IPS-NIHi7 (cell line): Measurements from ENCODE around the gene ATG7.
"Not testable (repeated sequence)": the region's sequence is repeated elsewhere in the genome, so short reads cannot be mapped to it uniquely, and the experiment has no call there.

Source experiments
- DNase-seq: peaks from one replicate; pipeline ENCODE4 v3.0.0; 2012; ENCODE audit warnings: mixed read lengths; ENCODE audit errors: extremely low spot score

Gene ATG7

DNA sequence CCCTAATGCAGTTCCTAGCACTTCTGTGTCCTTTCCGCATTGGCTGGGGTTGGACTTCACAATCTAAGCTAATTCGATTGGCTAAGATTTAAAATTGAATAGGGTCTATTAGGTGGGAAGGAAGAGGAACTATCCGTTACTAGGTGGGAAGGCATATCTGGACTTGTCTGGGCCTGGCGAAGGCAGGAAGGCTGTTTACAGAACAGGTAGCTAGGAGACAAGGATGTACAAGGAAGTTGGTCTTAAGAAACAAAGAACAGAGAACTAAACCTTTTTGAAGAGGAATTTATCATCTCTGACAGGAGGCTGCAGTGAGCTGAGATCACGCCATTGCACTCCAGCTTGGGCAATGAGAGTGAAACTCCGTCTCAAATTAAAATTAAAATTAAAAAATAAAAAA, 17.3 kb upstream of the ATG7 start:
- DNase-seq, result no peak

DNA sequence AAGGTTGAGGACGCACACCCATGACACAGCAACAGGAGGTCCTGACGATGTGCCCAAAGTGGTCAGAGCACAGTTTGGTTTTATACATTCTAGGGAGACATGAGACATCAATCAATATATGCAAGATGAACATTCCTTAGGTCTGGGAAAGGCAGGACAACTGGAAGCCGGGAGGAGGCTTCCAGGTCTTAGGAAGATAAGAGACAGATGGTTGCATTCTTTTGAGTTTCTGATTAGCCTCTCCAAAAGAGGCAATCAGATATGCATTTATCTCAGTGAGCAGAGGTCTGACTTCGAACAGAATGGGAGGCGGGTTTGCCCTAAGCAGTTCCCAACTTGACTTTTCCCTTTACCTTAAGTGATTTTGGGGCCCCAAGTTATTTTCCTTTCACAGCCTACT, 16.7 kb upstream of the ATG7 start:
- DNase-seq, result not testable (repeated sequence)

DNA sequence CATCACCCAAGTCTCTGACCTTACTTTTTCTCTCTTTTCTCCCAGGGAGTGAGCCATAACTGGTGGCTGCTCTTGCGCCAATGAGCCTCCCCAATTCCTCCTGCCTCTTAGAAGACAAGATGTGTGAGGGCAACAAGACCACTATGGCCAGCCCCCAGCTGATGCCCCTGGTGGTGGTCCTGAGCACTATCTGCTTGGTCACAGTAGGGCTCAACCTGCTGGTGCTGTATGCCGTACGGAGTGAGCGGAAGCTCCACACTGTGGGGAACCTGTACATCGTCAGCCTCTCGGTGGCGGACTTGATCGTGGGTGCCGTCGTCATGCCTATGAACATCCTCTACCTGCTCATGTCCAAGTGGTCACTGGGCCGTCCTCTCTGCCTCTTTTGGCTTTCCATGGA, 13.2 kb upstream of the ATG7 start:
- no peak for DNase-seq

DNA sequence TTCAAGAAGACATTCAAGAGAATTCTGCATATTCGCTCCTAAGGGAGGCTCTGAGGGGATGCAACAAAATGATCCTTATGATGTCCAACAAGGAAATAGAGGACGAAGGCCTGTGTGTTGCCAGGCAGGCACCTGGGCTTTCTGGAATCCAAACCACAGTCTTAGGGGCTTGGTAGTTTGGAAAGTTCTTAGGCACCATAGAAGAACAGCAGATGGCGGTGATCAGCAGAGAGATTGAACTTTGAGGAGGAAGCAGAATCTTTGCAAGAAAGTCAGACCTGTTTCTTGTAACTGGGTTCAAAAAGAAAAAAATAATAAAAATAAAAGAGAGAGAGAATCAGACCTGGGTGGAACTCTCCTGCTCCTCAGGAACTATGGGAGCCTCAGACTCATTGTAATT, 11.7 kb upstream of the ATG7 start:
- no peak for DNase-seq

DNA sequence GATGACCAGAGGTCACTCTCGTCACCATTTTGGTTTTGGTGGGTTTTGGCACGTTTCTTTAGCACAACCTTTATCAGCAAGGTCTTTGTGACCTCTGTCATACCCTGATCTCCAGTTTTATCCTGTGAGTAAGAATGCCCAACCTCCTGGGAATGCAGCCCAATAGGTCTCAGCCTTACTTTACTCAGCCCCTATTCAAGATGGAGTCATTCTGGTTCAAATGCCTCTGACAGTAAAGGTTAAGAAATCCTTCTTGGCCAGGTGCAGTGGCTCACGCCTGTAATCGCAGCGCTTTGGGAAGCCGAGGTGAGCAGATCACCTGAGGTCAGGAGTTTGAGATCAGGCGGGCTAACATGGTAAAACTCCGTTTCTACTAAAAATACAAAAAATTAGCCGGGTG, 3.2 kb upstream of the ATG7 start:
- no peak for DNase-seq

DNA sequence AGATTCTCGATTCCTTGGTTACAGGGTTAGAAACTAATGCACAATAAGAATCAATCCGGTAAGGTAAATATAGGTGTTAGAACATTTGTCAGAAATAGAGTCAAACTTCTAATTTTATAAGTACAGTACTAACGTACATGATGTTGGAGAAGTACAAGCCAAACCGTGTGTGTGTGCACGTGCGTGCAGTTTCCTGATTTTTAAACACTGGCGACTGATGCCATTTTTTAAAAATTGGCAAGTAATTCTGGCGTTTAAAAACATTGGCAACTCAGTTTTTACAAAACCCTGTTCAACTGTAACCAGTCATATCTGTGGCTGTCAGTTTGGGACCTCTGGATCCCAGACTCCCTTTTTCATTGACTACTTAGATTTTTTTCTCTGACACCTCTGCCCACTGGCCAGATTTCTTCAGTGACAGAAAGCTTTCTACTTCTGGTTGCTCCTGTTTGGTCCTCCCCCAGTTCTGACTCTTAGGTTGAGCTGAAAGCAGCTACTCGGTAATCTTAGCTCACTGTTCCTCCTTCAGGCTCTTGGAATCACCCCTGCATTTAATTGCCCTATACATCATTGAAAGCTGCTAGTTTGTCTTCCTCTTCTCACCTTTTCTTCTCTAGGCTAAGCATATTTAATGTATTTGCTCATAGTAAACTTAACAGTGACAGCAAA, 843 bp downstream of the ATG7 start:
- no peak for DNase-seq

GRCh38 chr3:11273891-11274291, 1.7 kb downstream of the ATG7 start:
- no peak for DNase-seq

DNA sequence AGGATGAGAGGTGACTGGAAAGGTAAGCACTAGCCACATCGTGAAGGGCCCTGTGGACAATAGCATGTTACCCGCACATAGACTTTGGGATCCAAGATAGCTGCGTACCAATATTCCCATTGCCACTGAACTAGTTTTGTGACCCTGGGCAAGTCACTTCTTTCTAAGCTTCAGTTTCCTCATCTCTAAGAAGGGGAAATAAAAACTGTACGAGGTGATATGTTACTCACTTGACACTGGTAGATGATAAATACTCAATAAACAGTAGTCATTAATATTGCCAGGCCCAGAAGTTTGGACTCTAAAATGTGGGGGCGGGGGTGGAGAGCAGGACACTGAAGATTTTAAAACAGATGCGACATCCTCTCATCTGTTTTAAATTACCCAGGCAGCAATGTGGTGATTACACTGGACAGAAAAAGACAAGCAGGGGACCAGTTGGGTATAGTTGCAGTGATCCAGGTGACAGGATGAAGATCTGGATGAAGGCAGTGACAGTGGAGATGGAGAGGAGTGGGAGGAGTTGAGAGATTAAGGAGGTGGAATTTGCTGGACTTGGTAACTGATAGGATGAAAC, 2.5 kb downstream of the ATG7 start:
- no peak for DNase-seq

DNA sequence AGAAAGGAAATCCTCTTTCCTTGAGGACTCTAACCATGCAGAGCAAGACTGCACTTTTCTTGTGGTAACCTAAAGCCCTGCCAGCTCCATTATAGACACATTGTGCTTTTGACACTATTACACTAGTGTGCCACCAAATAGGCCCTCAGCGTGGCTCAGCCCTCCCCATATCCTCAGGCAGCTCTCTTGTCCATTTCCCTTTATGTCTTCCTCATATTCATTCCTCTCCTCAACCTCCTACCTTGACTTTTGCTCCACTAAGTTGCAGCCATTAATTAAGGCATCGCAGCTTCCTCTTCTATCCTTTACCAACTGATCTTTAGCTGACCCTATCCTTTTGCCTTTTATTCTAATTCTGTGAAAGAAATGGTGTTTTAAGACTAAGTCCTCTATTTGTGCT, 3.7 kb downstream of the ATG7 start:
- DNase-seq, result no peak

- DNase-seq, result no peak
Measured at GRCh38 chr3:11276901-11277300, 4.7 kb downstream of the ATG7 start.

DNA sequence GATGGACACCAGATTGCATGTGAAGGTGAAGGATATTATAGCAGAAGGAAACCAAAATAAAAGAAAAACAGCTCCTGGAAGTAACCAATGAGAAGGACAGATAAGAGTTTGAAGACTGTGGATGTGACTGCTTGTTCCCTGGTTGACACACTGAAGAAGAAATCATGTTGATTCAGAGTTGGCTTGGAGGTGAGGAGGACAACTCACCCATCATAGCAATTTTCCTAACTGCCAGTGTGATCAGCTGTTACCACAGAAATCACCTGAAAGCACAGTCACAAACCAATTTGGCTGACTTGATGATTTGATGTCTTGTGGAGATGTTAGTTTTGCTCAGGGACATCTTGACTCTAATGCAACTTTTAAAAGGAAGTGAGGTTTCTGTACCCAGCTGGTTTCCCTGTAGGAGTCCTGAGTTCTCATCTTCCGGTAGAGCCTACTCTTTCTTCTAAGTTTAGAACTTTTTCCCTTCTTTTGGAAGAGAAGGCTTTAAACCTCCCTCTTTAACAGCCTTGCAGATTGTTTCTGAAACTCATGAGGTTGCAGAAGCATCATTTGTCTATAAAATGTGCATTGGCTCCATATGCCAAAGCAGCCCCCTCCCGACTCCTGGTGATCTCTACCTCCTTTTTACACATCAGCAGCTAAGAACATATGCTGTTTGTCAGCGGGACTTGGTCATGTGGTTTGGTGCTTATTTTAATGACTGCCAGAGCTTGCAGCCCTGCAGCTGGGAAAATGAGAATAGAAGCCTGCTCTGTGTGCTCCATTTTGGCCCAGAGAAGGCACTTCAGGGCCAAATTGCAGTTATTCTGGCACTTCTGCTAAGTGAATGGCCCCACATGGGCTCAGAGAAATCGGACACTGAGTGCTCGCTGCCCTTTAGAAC, 10.3 kb downstream of the ATG7 start:
- no peak for DNase-seq

DNA sequence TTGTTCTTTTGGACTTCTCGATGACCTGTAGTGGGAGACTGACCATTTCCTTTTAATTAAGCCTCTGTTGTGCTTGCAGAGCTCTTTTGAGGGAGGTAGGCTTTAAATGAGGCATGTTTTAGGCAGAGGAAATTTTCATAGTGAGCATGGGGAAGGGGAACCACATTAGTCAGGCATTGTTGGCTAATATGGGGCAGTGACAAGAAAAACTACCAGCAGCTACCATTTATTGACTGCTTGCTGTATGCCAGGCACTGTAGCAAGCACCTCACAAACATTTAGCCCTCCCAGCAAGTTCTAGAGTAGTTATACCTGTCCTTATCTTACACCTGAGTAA, 10.9 kb downstream of the ATG7 start:
- no peak for DNase-seq

DNA sequence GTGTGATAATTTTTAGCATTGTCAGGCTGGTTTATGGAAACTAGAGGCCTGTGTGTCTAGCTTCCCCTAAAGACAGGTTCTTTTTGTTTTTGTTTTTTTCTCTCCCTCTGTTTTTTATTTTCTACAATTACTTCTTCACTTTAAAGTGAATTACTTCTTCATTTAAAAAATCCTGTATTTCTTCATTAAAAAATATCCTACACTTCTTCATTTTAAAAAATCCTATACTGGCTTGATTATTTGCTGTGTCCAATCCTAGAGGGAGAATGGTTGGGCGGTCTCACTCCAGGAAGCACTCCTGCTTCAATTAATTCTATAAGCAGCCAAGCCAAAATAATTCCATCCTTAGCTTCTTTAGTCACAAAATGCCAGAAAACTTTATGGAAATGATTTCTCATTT, 11.8 kb downstream of the ATG7 start:
- no peak for DNase-seq

DNA sequence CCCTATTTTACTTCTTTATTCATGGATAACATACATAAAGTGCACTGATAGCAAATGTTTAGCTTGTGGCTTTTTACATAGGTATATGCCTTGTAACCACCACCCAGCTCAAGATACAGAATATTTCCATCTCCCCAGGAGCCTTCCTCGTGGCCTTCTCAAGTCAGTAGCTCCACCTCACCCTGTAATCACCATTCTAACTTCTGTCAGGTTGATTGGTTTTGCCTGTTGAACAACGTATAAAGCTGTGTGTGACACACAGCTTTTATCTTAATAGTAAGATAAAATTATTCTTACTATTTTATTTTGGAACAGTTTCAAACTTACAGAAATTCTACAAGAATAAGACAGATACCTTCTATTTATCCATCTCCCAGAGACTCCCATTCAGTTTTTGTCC, 13.3 kb downstream of the ATG7 start:
- no peak for DNase-seq

- no peak for DNase-seq
Measured at GRCh38 chr3:11287404-11287803, 15.2 kb downstream of the ATG7 start.

DNA sequence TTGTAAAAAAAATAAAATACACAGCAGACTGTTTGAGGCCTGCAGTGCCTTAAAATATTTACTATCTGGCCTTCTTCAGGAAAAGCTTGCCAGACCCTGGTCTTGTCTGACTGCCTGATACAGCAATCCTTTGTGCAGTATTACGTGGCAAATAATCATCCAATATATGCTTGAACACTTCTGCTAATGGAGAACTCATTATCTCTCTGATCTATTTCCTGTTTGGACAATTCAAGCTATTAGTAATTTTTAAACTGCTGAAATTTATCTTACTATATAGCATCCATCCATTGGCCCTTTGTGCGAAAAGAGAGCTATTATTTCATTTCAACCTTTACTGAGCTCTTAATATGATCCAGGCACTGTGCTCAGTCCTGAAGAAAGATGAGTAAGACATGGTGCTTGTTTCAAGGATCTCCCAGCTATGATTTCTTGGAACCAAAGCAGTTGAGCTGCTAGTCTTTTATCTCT, 15.9 kb downstream of the ATG7 start:
- DNase-seq, result no peak

GRCh38 chr3:11288786-11289637, 16.8 kb downstream of the ATG7 start:
- no peak for DNase-seq

GRCh38 chr3:11289864-11290263, 17.7 kb downstream of the ATG7 start:
- DNase-seq, result no peak

- DNase-seq, result no peak
Measured at GRCh38 chr3:11290743-11291680, 18.8 kb downstream of the ATG7 start.

- no peak for DNase-seq
Measured at GRCh38 chr3:11291808-11292207, 19.6 kb downstream of the ATG7 start.

DNA sequence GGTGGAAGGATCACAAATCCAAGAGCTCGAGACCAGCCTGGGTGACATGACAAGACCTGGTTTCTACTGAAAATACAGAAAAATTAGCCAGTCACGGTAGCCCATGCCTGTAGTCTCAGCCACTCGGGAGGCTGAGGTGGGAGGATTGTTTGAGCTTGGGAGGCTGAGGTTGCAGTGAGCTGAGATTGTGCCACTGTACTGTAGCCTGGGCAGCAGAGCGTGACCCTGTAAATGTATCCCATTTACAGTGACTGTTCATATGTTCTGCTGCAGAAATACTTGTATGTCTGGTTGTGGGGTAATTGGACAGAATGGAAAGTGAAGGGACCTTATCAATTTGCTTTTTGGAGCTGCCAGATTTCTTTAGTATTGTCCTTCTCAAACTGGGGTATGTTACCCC, 24.9 kb downstream of the ATG7 start:
- no peak for DNase-seq
